ENCODE measurements around the gene KIAA0753. TPM values are rescaled to one million over a fixed set of nuclear protein-coding genes. Genes with fewer than 3 reads are reported as not detected.

KIAA0753 gene
- total and polyA plus RNA-seq, 10 of the 15 experiments (the other 5 are each of a cell fraction or from before 2014, with no cell fraction given): 2.2 to 15.2 (median 7.7) TPM

- H3K9ac ChIP-seq (ENCODE audit: control insufficient read depth, insufficient read depth, low read length): no peak overlapping the region
- DNase-seq (ENCODE audit: low read depth, low spot score): no peak
- RAD21 ChIA-PET (ENCODE audit: unreplicated experiment): interaction anchor here (0.7 to 1.1 kb wide), 3 partner anchors 22 to 182 kb away, joined by 3 read pairs; a partner anchor contains a TSS
- peak overlapping the region; percentile 72 for H3K4me2 ChIP-seq (ENCODE audit: control insufficient read depth, insufficient read depth)
- no peak overlapping the region for H3K27ac ChIP-seq (ENCODE audit: control insufficient read depth, insufficient read depth)
- SMC1A ChIA-PET (ENCODE audit: uncharacterized antibody, unreplicated experiment): interaction anchor here (1.0 to 2.0 kb wide), 5 partner anchors 10 to 341 kb away, joined by 3 to 6 read pairs (median 4); partner anchors contain the start of genes C17orf100 and MED31
- 75% methylated on average over 2 of the region's 2 CpGs for WGBS (ENCODE audit: insufficient coverage, insufficient replicate concordance, low lambda C conversion rate, missing lambda C conversion rate)
- no peaks in the 10 kb centered on the region for H4K20me1 ChIP-seq (ENCODE audit: control insufficient read depth, insufficient read depth)
- CTCF ChIA-PET: interaction anchor here (0.5 to 1.9 kb wide), 5 partner anchors 182 to 1071 kb away, joined by 3 to 7 read pairs (median 4); no protein-coding TSS in a partner anchor
- no peak overlapping the region for H2AFZ ChIP-seq (ENCODE audit: control insufficient read depth, low read depth, low read length)
- ATAC-seq: no peak
- no peaks in the 10 kb centered on the region; a peak in 1 of 4 replicates for H3K36me3 ChIP-seq (ENCODE audit: control insufficient read depth in 2 of 2, insufficient read depth in 2 of 2, low read length in 1 of 2)
- H3K4me3 ChIP-seq: 0 out of 2 replicates have a peak overlapping the region, but pooled peaks have one; percentile 9
- BruUV-seq (replicated peaks): no TSS peak
- H3K9me3 ChIP-seq (replicated peaks; ENCODE audit: control insufficient read depth, insufficient read depth, low read length): no peaks in the 10 kb centered on the region
- FAIRE-seq: no peak
- TF ChIP-seq ZNF207 (IDR thresholded peaks at IDR 0.05; ENCODE audit: borderline replicate concordance) (no peak), FOXM1 (IDR thresholded peaks at IDR 0.05; ENCODE audit: low read depth, low read length) (no peak), PAX8 (IDR thresholded peaks at IDR 0.05) (no peak)
- POLR2A ChIA-PET: interaction anchor here (0.5 to 1.1 kb wide), 2 partner anchors 105 to 425 kb away, joined by 3 to 4 read pairs; no protein-coding TSS in a partner anchor
- H3K4me1 ChIP-seq (ENCODE audit: control insufficient read depth, insufficient read depth, low read length): peaks cover 24% of the 10 kb centered on the region
- no peaks in the 10 kb centered on the region for H3K79me2 ChIP-seq (ENCODE audit: control insufficient read depth, insufficient read depth, low read length)
- in situ Hi-C loops (cut with MboI): no loop called here
- no peaks in the 10 kb centered on the region for H3K27me3 ChIP-seq (replicated peaks in 1 of 2; ENCODE audit: control insufficient read depth in 2 of 2, insufficient read depth in 2 of 2, low read length in 1 of 2)
- intact Hi-C loops (cut with micrococcal nuclease; ENCODE audit: unreplicated experiment): loop anchor here (10.0 kb wide), 1 partner anchor 93 kb away; the partner anchor contains the start of gene XAF1
These were observed 20.9 kb upstream of the KIAA0753 start for GRCh38 chr17:6661464-6661848.

GRCh38 chr17:6660805-6661463 lies 20.4 kb upstream of the KIAA0753 start:
- ChIA-PET POLR2A (interaction anchor here (0.5 to 1.1 kb wide), 3 partner anchors 50 to 426 kb away, joined by 3 to 4 read pairs (median 3); no protein-coding TSS in a partner anchor), SMC1A (ENCODE audit: uncharacterized antibody, unreplicated experiment) (interaction anchor here (1.0 to 2.0 kb wide), 5 partner anchors 10 to 342 kb away, joined by 3 to 6 read pairs (median 4); partner anchors contain the start of genes C17orf100 and MED31), CTCF (interaction anchor here (0.5 to 1.9 kb wide), 5 partner anchors 25 to 475 kb away, joined by 3 to 7 read pairs (median 4); no protein-coding TSS in a partner anchor), RAD21 (ENCODE audit: unreplicated experiment) (interaction anchor here (0.7 to 1.2 kb wide), 3 partner anchors 21 to 375 kb away, joined by 3 read pairs; partner anchors contain the start of gene SLC16A13)
- intact Hi-C loops (cut with micrococcal nuclease; ENCODE audit: unreplicated experiment): loop anchor here (10.0 kb wide), 1 partner anchor 94 kb away; the partner anchor contains the start of gene XAF1
- no TSS peak for BruUV-seq (replicated peaks)
- no peak overlapping the region for H3K27ac ChIP-seq (ENCODE audit: control insufficient read depth, insufficient read depth)
- FAIRE-seq (peak; percentile 99), DNase-seq (ENCODE audit: low read depth, low spot score) (peak; percentile 63), ATAC-seq (peak; percentile 85)
- H3K4me2 ChIP-seq (ENCODE audit: control insufficient read depth, insufficient read depth): peak overlapping the region; percentile 72
- H3K9me3 ChIP-seq (replicated peaks; ENCODE audit: control insufficient read depth, insufficient read depth, low read length): no peaks in the 10 kb centered on the region
- in situ Hi-C loops (cut with MboI): no loop called here
- H3K9ac ChIP-seq (ENCODE audit: control insufficient read depth, insufficient read depth, low read length): no peak overlapping the region
- no peaks in the 10 kb centered on the region; a peak in 1 of 4 replicates for H3K36me3 ChIP-seq (ENCODE audit: control insufficient read depth in 2 of 2, insufficient read depth in 2 of 2, low read length in 1 of 2)
- no peaks in the 10 kb centered on the region for H3K27me3 ChIP-seq (replicated peaks in 1 of 2; ENCODE audit: control insufficient read depth in 2 of 2, insufficient read depth in 2 of 2, low read length in 1 of 2)
- H4K20me1 ChIP-seq (ENCODE audit: control insufficient read depth, insufficient read depth): no peaks in the 10 kb centered on the region
- no peak overlapping the region for H2AFZ ChIP-seq (ENCODE audit: control insufficient read depth, low read depth, low read length)
- peaks cover 24% of the 10 kb centered on the region for H3K4me1 ChIP-seq (ENCODE audit: control insufficient read depth, insufficient read depth, low read length)
- H3K79me2 ChIP-seq (ENCODE audit: control insufficient read depth, insufficient read depth, low read length): no peaks in the 10 kb centered on the region
- 27% methylated on average over 7 of the region's 11 CpGs for WGBS (ENCODE audit: insufficient coverage, insufficient replicate concordance, low lambda C conversion rate, missing lambda C conversion rate)
- 0 out of 2 replicates have a peak overlapping the region, but pooled peaks have one; percentile 9 for H3K4me3 ChIP-seq
- TF ChIP-seq TAF1 (IDR thresholded peaks at IDR 0.05; ENCODE audit: borderline replicate concordance, low read depth, low read length): no peak
- no peak for TF ChIP-seq ZZZ3 (IDR thresholded peaks at IDR 0.05; ENCODE audit: control insufficient read depth, insufficient read length, low read depth)
- TF ChIP-seq ZNF592 (IDR thresholded peaks at IDR 0.05): no peak
- no peak for TF ChIP-seq MYB (IDR thresholded peaks at IDR 0.05; ENCODE audit: borderline replicate concordance, low read depth, low read length)
- TF ChIP-seq NKRF (conservative IDR thresholded peaks at IDR 0.05): no peak
- no peak for TF ChIP-seq HCFC1 (IDR thresholded peaks at IDR 0.05; ENCODE audit: low read length)
